Spleen (tissue), 7 donors: ENCODE measurements around the gene AGK.

Source experiments
- CTCF ChIP-seq, 11 experiments: fragments of 200-600 bp in 7 of 11; fragments of 450-650 bp in 4 of 11; sonication (generic) in 4 of 11; IDR thresholded peaks in 8 of 11; conservative IDR thresholded peaks in 3 of 11; 1 replicate in 7 of 11; 2 replicates in 4 of 11; pipeline versions ENCODE4 v1.4.0 to v1.8.0; 2016 to 2021; ENCODE audit warnings: antibody characterized with exemption in 11 of 11, inconsistent platforms in 4 of 11, mild to moderate bottlenecking in 1 of 11
- POLR2AphosphoS5 ChIP-seq, 3 donors: sonication (generic); formaldehyde crosslinking; IDR thresholded peaks; one replicate each; pipeline ENCODE4 v1.5.1; 2017; ENCODE audit warnings: antibody characterized with exemption in 3 of 3
- donor health status: DM: no; HTN: no; CAD: no; lungs with moderate emphysema.
- donor health status: DM: no; HTN: no; CAD: no.
- donor health status: DM: no; HTN: no; CAD: no.

GRCh38 chr7:141562036-141562435 lies 10.8 kb downstream of the AGK start:
- TF ChIP-seq CTCF (IDR thresholded peaks at IDR 0.05 in 8 of 11, conservative IDR thresholded peaks at IDR 0.05 in 3 of 11), result no peak
- TF ChIP-seq POLR2AphosphoS5 (IDR thresholded peaks at IDR 0.05), result no peak
